NB4 (cell line): Measurements from ENCODE around the gene ACOT12.

Experiments used
- MYC ChIP-seq: IDR thresholded peaks from 2 replicates; pipeline ENCODE4 v1.6.1; 2011; ENCODE audit warnings: low read depth, low read length
- POLR2A ChIP-seq: IDR thresholded peaks from 2 replicates; pipeline ENCODE4 v1.6.1; 2011; ENCODE audit warnings: mild to moderate bottlenecking; ENCODE audit not compliant: insufficient read length; ENCODE audit errors: extremely low read depth
- TF ChIP-seq, protein P1 (sequence below): IDR thresholded peaks from one replicate; pipeline ENCODE4 v1.5.1; 2012; ENCODE audit warnings: low read depth, low read length
- TF ChIP-seq, protein P2 (sequence below): IDR thresholded peaks from 2 replicates; pipeline ENCODE4 v1.6.1; 2011; ENCODE audit warnings: low read depth, low read length

DNA sequence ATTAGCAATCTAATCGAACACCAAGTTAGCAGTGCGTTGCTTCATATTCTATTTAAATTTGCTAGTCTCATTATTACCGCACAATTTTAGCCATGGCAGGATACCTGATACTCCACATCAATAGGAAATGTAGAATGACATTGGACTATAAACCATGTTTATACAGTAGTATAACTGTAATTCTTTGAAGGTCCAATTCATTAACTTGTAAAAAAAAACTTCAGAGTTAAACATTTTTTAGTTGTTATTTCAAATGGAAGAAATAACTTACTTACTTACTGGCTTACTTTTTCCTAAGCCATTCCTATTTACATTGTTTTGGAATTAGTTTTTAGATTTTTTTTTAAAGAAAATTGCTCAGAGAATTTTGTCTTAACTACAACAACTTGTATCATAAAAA lies 35.4 kb upstream of the ACOT12 start:
- TF ChIP-seq, protein P1, sequence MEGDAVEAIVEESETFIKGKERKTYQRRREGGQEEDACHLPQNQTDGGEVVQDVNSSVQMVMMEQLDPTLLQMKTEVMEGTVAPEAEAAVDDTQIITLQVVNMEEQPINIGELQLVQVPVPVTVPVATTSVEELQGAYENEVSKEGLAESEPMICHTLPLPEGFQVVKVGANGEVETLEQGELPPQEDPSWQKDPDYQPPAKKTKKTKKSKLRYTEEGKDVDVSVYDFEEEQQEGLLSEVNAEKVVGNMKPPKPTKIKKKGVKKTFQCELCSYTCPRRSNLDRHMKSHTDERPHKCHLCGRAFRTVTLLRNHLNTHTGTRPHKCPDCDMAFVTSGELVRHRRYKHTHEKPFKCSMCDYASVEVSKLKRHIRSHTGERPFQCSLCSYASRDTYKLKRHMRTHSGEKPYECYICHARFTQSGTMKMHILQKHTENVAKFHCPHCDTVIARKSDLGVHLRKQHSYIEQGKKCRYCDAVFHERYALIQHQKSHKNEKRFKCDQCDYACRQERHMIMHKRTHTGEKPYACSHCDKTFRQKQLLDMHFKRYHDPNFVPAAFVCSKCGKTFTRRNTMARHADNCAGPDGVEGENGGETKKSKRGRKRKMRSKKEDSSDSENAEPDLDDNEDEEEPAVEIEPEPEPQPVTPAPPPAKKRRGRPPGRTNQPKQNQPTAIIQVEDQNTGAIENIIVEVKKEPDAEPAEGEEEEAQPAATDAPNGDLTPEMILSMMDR = no peak
- no peak for TF ChIP-seq MYC
- no peak for TF ChIP-seq POLR2A
- TF ChIP-seq, protein P2, sequence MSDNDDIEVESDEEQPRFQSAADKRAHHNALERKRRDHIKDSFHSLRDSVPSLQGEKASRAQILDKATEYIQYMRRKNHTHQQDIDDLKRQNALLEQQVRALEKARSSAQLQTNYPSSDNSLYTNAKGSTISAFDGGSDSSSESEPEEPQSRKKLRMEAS = no peak
